Inflammatory macrophage (primary cell): ENCODE data around the gene PRDX3.
"Not testable (repeated sequence)": the region's sequence is repeated elsewhere in the genome, so short reads cannot be mapped to it uniquely, and the experiment has no call there.

Experiments used
- DNase-seq, 2 donors: peaks; one replicate each; pipeline ENCODE4 v3.0.0-alpha.2; 2020 to 2022

The PRDX3 gene

GRCh38 chr10:119205894-119206602 lies 27.4 kb upstream of the PRDX3 start:
- peak; percentile 62 to 67 for DNase-seq

GRCh38 chr10:119203006-119203405 lies 24.4 kb upstream of the PRDX3 start:
- DNase-seq: no peak

GRCh38 chr10:119201233-119201632 lies 22.6 kb upstream of the PRDX3 start:
- no peak for DNase-seq

- peak; percentile 69 to 77 for DNase-seq
Measured at GRCh38 chr10:119199231-119199992, 20.8 kb upstream of the PRDX3 start.

- DNase-seq: no peak
Measured at GRCh38 chr10:119198438-119198837, 19.8 kb upstream of the PRDX3 start.

- DNase-seq: peak; percentile 60 to 71
Measured at GRCh38 chr10:119197921-119198320, 19.3 kb upstream of the PRDX3 start.

- DNase-seq: no peak
Measured at GRCh38 chr10:119191881-119192280, 13.3 kb upstream of the PRDX3 start.

- peak; percentile 28 to 51 for DNase-seq
Measured at GRCh38 chr10:119190954-119191785, 12.6 kb upstream of the PRDX3 start.

GRCh38 chr10:119190353-119190752 lies 11.7 kb upstream of the PRDX3 start:
- no peak for DNase-seq

GRCh38 chr10:119189811-119190282 lies 11.2 kb upstream of the PRDX3 start:
- no peak for DNase-seq

GRCh38 chr10:119183664-119184412 lies 5.2 kb upstream of the PRDX3 start:
- DNase-seq: peak in 1 of 2 donors; percentile 21

GRCh38 chr10:119180850-119181400 lies 2.3 kb upstream of the PRDX3 start:
- not testable (repeated sequence) for DNase-seq

- no peak for DNase-seq
Measured at GRCh38 chr10:119177708-119178371, 772 bp downstream of the PRDX3 start.

- DNase-seq: no peak
Measured at GRCh38 chr10:119176166-119176565, 2.4 kb downstream of the PRDX3 start.

GRCh38 chr10:119174109-119174508 lies 4.5 kb downstream of the PRDX3 start:
- no peak for DNase-seq

GRCh38 chr10:119167041-119167440 lies 11.6 kb downstream of the PRDX3 start:
- no peak for DNase-seq

GRCh38 chr10:119166564-119166963 lies 12.0 kb downstream of the PRDX3 start:
- peak; percentile 43 to 57 for DNase-seq

- DNase-seq: no peak
Measured at GRCh38 chr10:119166118-119166500, 12.5 kb downstream of the PRDX3 start.

GRCh38 chr10:119165171-119166117 lies 13.2 kb downstream of the PRDX3 start, which contains the start of gene SFXN4:
Gene SFXN4 (minus strand): TSS chr10:119165714. CDS start chr10:119165647, 67 bp downstream.
- DNase-seq: peak; percentile 80 to 93
